Keratinocyte (primary cell): Measurements from ENCODE around the gene KCNC1. TPM values are rescaled to one million over a fixed set of nuclear protein-coding genes. Genes with fewer than 3 reads are reported as not detected.

Source experiments
- DNase-seq: peaks from one replicate; pipeline ENCODE4 v3.0.0-alpha.2; 2011; ENCODE audit warnings: low read depth, missing footprints, low spot score
- FAIRE-seq: peaks from 2 replicates; lab custom pipeline; 2011; peaks lifted over from hg19 to GRCh38; lab: Jason Lieb, UNC
- H2AFZ ChIP-seq: 2 replicates; pipeline ENCODE4 v1.6.0; 2012; ENCODE audit warnings: low read length, control low read depth, inconsistent platforms; ENCODE audit not compliant: control insufficient read depth
- H3K27ac ChIP-seq: 2 replicates; pipeline ENCODE4 v1.5.1; 2011; ENCODE audit warnings: low read length; ENCODE audit not compliant: control insufficient read depth, insufficient read depth
- H3K27me3 ChIP-seq: 3 replicates; pipeline ENCODE4 v1.6.0; 2011; ENCODE audit warnings: low read length; ENCODE audit not compliant: control insufficient read depth, insufficient read depth; ENCODE audit errors: extremely low read depth
- H3K36me3 ChIP-seq, 2 experiments: 2 replicates in 1 of 2; 3 replicates in 1 of 2; pipeline ENCODE4 v1.5.1; 2011; ENCODE audit warnings: low read length in 2 of 2, mild to moderate bottlenecking in 1 of 2; ENCODE audit not compliant: control insufficient read depth in 2 of 2, insufficient read depth in 2 of 2; ENCODE audit errors: extremely low read depth in 1 of 2
- H3K4me1 ChIP-seq: 3 replicates; pipeline ENCODE4 v1.5.1; 2011; ENCODE audit warnings: low read length; ENCODE audit not compliant: control insufficient read depth, insufficient read depth; ENCODE audit errors: extremely low read depth
- H3K4me2 ChIP-seq: 3 replicates; pipeline ENCODE4 v1.6.0; 2011; ENCODE audit warnings: low read depth, low read length; ENCODE audit not compliant: control insufficient read depth, insufficient read depth; ENCODE audit errors: extremely low read depth
- H3K4me3 ChIP-seq, 3 experiments: fragments of 200-600 bp in 1 of 3; sonication (generic) in 1 of 3; 2 replicates in 2 of 3; 3 replicates in 1 of 3; pipeline ENCODE4 v1.5.1; 2011 to 2016; ENCODE audit warnings: low read length in 3 of 3, mild to moderate bottlenecking in 3 of 3, control low read depth in 2 of 3, inconsistent platforms in 1 of 3, low read depth in 1 of 3, mixed read lengths in 1 of 3, mixed run types in 1 of 3, moderate library complexity in 1 of 3; ENCODE audit not compliant: control insufficient read depth in 2 of 3, insufficient read depth in 2 of 3; ENCODE audit errors: extremely low read depth in 1 of 3
- H3K79me2 ChIP-seq: 2 replicates; pipeline ENCODE4 v1.6.0; 2012; ENCODE audit warnings: low read length; ENCODE audit not compliant: control insufficient read depth, insufficient read depth
- H3K9ac ChIP-seq: 3 replicates; pipeline ENCODE4 v1.6.0; 2011; ENCODE audit warnings: low read length; ENCODE audit not compliant: control insufficient read depth, insufficient read depth; ENCODE audit errors: extremely low read depth
- H3K9me1 ChIP-seq: 3 replicates; pipeline ENCODE4 v1.6.0; 2011; ENCODE audit warnings: low read length; ENCODE audit not compliant: control insufficient read depth, insufficient read depth; ENCODE audit errors: extremely low read depth
- H3K9me3 ChIP-seq: 2 replicates; pipeline ENCODE4 v1.5.1; 2012; ENCODE audit warnings: low read depth, low read length; ENCODE audit not compliant: control insufficient read depth
- H4K20me1 ChIP-seq: 3 replicates; pipeline ENCODE4 v1.6.0; 2011; ENCODE audit warnings: low read length; ENCODE audit not compliant: control insufficient read depth, insufficient read depth; ENCODE audit errors: extremely low read depth
- CTCF ChIP-seq, 3 experiments: IDR thresholded peaks in 1 of 3; conservative IDR thresholded peaks in 1 of 3; optimal IDR thresholded peaks in 1 of 3; 2 replicates in 2 of 3; 3 replicates in 1 of 3; pipeline versions ENCODE3 to v1.5.1; 2011; ENCODE audit warnings: low read length in 3 of 3, mild to moderate bottlenecking in 3 of 3, moderate library complexity in 2 of 3, control low read depth in 1 of 3, inconsistent platforms in 1 of 3; ENCODE audit not compliant: insufficient read depth in 2 of 3; ENCODE audit errors: extremely low read depth in 1 of 3
- EZH2 ChIP-seq: IDR thresholded peaks from one replicate; pipeline ENCODE4 v1.6.1; 2012; ENCODE audit warnings: inconsistent platforms, mild to moderate bottlenecking, low read length, moderate library complexity
- dilution Hi-C: fragments of 300-500 bp; cut with MboI; formaldehyde crosslinking; loops from one replicate; pipeline ENCODE4 v1.7.0; 2020; ENCODE audit warnings: low sequenced_read_pairs; ENCODE audit not compliant: extremely low pct_ligation_motif_present
- polyA plus RNA-seq, 5 experiments: library from polyadenylated mRNA; depleted of rRNA in 3 of 5; stranded (reverse) in 3 of 5; stranded (forward) in 1 of 5; unstranded in 1 of 5; fragments of >200 nt; gene quantifications; 1 replicate in 1 of 5; 2 replicates in 3 of 5; 3 replicates in 1 of 5; pipeline versions ENCODE4 v1.2.1 to v1.2.3, GENCODE V29; 2011 to 2012; ENCODE audit warnings: missing spikeins in 2 of 5, low read depth in 1 of 5, low replicate concordance in 1 of 5

Gene KCNC1
- polyA plus RNA-seq, 1 donor (not counting 4 experiments of a cell fraction or from before 2014, with no cell fraction given) = not detected

- Histone ChIP-seq H2AFZ (no peak overlapping the region), H4K20me1 (no peaks in the 10 kb centered on the region), H3K79me2 (no peaks in the 10 kb centered on the region), H3K4me1 (peaks cover 12% of the 10 kb centered on the region), H3K9me3 (no peaks in the 10 kb centered on the region), H3K4me2 (no peak overlapping the region), H3K9ac (no peak overlapping the region), H3K36me3 (no peaks in the 10 kb centered on the region), H3K27ac (no peak overlapping the region), H3K9me1 (no peaks in the 10 kb centered on the region), H3K27me3 (no peaks in the 10 kb centered on the region), H3K4me3 (no peak overlapping the region)
- DNase-seq (no peak), FAIRE-seq (no peak)
- TF ChIP-seq CTCF (optimal IDR thresholded peaks at IDR 0.05 in 1 of 3, IDR thresholded peaks at IDR 0.05 in 1 of 3, conservative IDR thresholded peaks at IDR 0.05 in 1 of 3; ENCODE audit: extremely low read depth in 1 of 3, insufficient read depth in 2 of 3, low read length in 3 of 3) (no peak), EZH2 (no peak)
- dilution Hi-C loops = no loop called here
Observed at GRCh38 chr11:17792161-17792560, 57.6 kb downstream of the KCNC1 start.

DNA sequence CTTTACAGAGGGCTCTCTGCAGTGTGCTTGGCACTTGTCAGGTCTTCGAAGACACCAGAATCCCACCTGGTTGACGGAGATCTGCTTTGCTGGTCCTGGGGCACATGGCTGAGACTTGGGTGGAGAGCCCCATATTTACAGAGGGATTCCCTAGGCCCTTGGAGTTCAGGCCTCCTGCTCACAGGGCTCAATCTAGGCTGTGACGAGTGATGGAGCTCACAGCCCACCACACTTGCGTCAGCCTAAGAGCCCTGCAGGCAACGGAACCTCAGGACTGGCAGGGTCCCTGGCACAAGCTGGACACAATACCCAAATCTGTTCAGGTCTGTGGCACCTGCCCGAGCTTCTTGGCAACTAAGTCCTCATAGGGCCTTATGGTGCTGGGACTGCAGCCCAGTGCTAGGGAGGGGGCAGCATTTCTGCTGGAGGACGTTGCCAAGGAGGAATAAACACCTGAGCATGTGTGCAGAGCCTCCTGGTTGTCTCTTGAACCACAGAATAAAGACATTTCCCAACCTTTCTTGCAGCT is 59.1 kb downstream of the KCNC1 start:
- dilution Hi-C loops = no loop called here
- TF ChIP-seq EZH2 = no peak
- no peak for TF ChIP-seq CTCF (optimal IDR thresholded peaks at IDR 0.05 in 1 of 3, IDR thresholded peaks at IDR 0.05 in 1 of 3, conservative IDR thresholded peaks at IDR 0.05 in 1 of 3; ENCODE audit: extremely low read depth in 1 of 3, insufficient read depth in 2 of 3, low read length in 3 of 3)
- no peaks in the 10 kb centered on the region for H3K27me3 ChIP-seq
- FAIRE-seq (no peak), DNase-seq (no peak)
- H3K79me2 ChIP-seq = no peaks in the 10 kb centered on the region
- H3K4me3 ChIP-seq = no peak overlapping the region
- H2AFZ ChIP-seq = no peak overlapping the region
- H3K27ac ChIP-seq = no peak overlapping the region
- no peaks in the 10 kb centered on the region for H3K36me3 ChIP-seq
- no peak overlapping the region for H3K4me2 ChIP-seq
- peaks cover 2% of the 10 kb centered on the region for H3K9me1 ChIP-seq
- H3K9ac ChIP-seq = no peak overlapping the region
- H3K4me1 ChIP-seq = peaks cover 19% of the 10 kb centered on the region
- H3K9me3 ChIP-seq = no peaks in the 10 kb centered on the region
- no peaks in the 10 kb centered on the region for H4K20me1 ChIP-seq
